Heart left ventricle (tissue), 16 donors: Measurements from ENCODE around the gene TMEM132D. TPM values are rescaled to one million over a fixed set of nuclear protein-coding genes. Genes with fewer than 3 reads are reported as not detected.

Experiments
- ATAC-seq, 4 donors: fragments of 200-7000 bp; cut with Tn5 transposase; one replicate each; pipeline ENCODE4 v1.9.1; 2020 to 2022; ENCODE audit warnings: moderate library complexity in 4 of 4, mild to moderate bottlenecking in 3 of 4, moderate number of reproducible peaks in 1 of 4
- DNase-seq, 5 donors: peaks; one replicate each; pipeline ENCODE4 v3.0.0-alpha.2; 2020
- H3K27ac ChIP-seq, 12 donors: fragments of 200-600 bp; sonication (generic) in 4 of 12; one replicate each; pipeline versions ENCODE4 v1.5.0 to v1.8.0; 2016 to 2022; ENCODE audit warnings: mild to moderate bottlenecking in 2 of 12
- H3K27me3 ChIP-seq, 9 donors: fragments of 200-600 bp; sonication (generic) in 2 of 9; one replicate each; pipeline versions ENCODE4 v1.5.1 to v1.8.0; 2016 to 2022; ENCODE audit warnings: mild to moderate bottlenecking in 3 of 9
- H3K36me3 ChIP-seq, 9 donors: fragments of 200-600 bp; sonication (generic) in 2 of 9; one replicate each; pipeline versions ENCODE4 v1.5.0 to v1.8.0; 2018 to 2022; ENCODE audit warnings: mild to moderate bottlenecking in 2 of 9
- H3K4me1 ChIP-seq, 12 donors: fragments of 200-600 bp; sonication (generic) in 4 of 12; one replicate each; pipeline versions ENCODE4 v1.5.0 to v1.8.0; 2016 to 2022; ENCODE audit warnings: mild to moderate bottlenecking in 3 of 12
- H3K4me3 ChIP-seq, 12 donors: fragments of 200-600 bp; sonication (generic) in 4 of 12; one replicate each; pipeline versions ENCODE4 v1.5.0 to v1.8.0; 2017 to 2022; ENCODE audit warnings: mild to moderate bottlenecking in 9 of 12, moderate library complexity in 4 of 12
- H3K9me3 ChIP-seq, 12 donors: fragments of 200-600 bp; sonication (generic) in 4 of 12; one replicate each; pipeline versions ENCODE4 v1.5.0 to v1.8.0; 2016 to 2022; ENCODE audit warnings: mild to moderate bottlenecking in 1 of 12
- POLR2A ChIP-seq, 2 donors: fragments of 450-650 bp; IDR thresholded peaks; one replicate each; pipeline ENCODE4 v1.6.1; 2017; ENCODE audit warnings: antibody characterized with exemption in 2 of 2, mild to moderate bottlenecking in 2 of 2, moderate library complexity in 2 of 2
- WGBS, 4 donors: extraction: QIAGEN DNeasy Blood & Tissue Kit in 2 of 4; methylation state at CpG; one replicate each; pipeline versions ENCODE4 v1.1.5 to v1.1.7; 2013 to 2018; 5-methylcytosine and 5-hydroxymethylcytosine counted together
- intact Hi-C, 10 donors: fragments of 100-400 bp; cut with DNase I; formaldehyde crosslinking; loops; one replicate each; pipeline versions ENCODE4 v1.11.1 to v1.14.2; 2022
- polyA plus RNA-seq, 2 donors: library from polyadenylated mRNA; stranded (reverse); fragments of 200-250 nt; gene quantifications; one replicate each; pipeline ENCODE4 v1.2.3, GENCODE V29; 2013
- total RNA-seq, 9 donors: library from RNA; depleted of rRNA in 2 of 9; stranded (reverse); fragments of >200 nt in 2 of 9; fragmentation: NEBNext Ultra II Directional in 3 of 9; extraction: Animal tissue kit (Norgen Biotek cat#: 25700) in 3 of 9; gene quantifications; one replicate each; pipeline versions ENCODE4 v1.1.0 to v1.2.4, GENCODE V29; 2016 to 2023
- TF ChIP-seq, protein P1 (sequence below), 12 donors: fragments of 200-600 bp; sonication (generic) in 4 of 12; IDR thresholded peaks; one replicate each; pipeline versions ENCODE4 v1.5.0 to v1.8.0; 2018 to 2022; ENCODE audit warnings: antibody characterized with exemption in 12 of 12, mild to moderate bottlenecking in 5 of 12
- donor health status: ischemic (EF 13 %, LVEDD 7.1; RV severe dilation, severe dysfunction).
- donor health status: healthy with polysubstance abuse.
- donor health status: DM: no; HTN: yes; CAD: no.
- donor health status: DM: no; HTN: no; CAD: no.
- donor health status: ischemic (EF 25% LVEDD 6.9; RV normal size, moderate dysfunction).
- donor health status: ischemic (EF 25% LVEDD 5.7; RV mildly dilated, moderate dysfunction).
- donor health status: healthy.
- donor health status: DM: yes; HTN: yes; CAD: no.
- donor health status: ischemic (EF 35%, LVEDD 5.7; RV mildly dilated, moderate dysfunction).
- donor health status: nonischemic (EF 11% LVEDD 7.7; RV severe dilation, severe dysfunction).
- donor health status: DM: yes; HTN: yes; CAD: no.
- donor health status: PGD.
- donor health status: ischemic (EF 29% LVEDD 5.4; RV normal size, mild dysfunction).
- donor health status: nonischemic (EF 23%, LVEDD 6.1; RV moderate dilation, normal function).

Gene TMEM132D
- total and polyA plus RNA-seq, 11 donors = not detected

DNA sequence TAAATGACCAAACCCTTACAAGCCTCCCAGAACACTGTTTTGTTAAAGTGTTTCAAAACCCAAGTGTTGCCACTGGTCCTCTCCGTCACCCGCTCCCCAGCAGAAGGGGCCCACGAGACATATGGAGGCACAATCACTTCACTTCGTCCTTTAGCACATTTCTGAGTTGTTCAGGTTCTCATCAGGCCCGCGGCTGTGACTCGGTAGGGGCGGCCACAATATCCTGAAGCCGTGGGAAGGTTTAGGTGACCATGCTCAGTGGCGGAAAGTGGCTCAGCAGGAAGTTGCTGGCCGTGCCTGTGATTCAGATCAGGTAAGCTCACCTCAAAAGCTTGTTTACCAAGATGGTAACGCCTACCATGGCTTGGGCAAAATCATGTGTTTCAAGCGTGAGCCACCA lies 823.0 kb downstream of the TMEM132D start:
- intact Hi-C loops = no loop called here
- H3K9me3 ChIP-seq = no peaks in the 10 kb centered on the region
- H3K36me3 ChIP-seq = no peaks in the 10 kb centered on the region
- DNase-seq = no peak
- no peak for TF ChIP-seq POLR2A (IDR thresholded peaks at IDR 0.05)
- H3K4me1 ChIP-seq = no peaks in the 10 kb centered on the region
- no peak overlapping the region for H3K27ac ChIP-seq
- no peak for ATAC-seq
- no peaks in the 10 kb centered on the region for H3K27me3 ChIP-seq
- WGBS, 4 donors = 75 to 79% (median 79%) methylated on average over 13 of the region's 13 CpGs
- no peak overlapping the region for H3K4me3 ChIP-seq

DNA sequence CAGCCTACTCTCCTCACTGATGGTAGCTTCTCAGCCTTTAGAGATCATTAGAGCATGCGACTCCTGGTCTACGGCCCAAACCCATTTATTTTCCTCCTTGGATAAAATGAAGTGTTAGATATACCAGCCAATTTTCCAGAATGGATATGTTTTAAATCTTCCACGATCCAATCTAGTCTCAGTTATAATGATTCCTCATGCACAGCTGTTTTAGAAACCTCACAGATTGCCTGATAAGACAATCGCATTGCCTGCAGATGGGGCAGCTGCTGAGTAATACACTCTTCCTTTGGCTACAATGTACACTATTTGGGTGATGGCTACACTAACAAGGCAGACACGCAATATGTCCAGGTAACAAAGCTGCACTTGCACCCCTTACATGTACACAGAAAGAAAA lies 823.4 kb downstream of the TMEM132D start:
- intact Hi-C loops = no loop called here
- Histone ChIP-seq H3K9me3 (no peaks in the 10 kb centered on the region), H3K4me3 (no peak overlapping the region), H3K4me1 (no peaks in the 10 kb centered on the region), H3K27ac (no peak overlapping the region), H3K36me3 (no peaks in the 10 kb centered on the region), H3K27me3 (no peaks in the 10 kb centered on the region)
- WGBS, 4 donors = 80 to 90% (median 85%) methylated on average over 5 of the region's 5 CpGs
- ATAC-seq = no peak
- TF ChIP-seq, protein P1, sequence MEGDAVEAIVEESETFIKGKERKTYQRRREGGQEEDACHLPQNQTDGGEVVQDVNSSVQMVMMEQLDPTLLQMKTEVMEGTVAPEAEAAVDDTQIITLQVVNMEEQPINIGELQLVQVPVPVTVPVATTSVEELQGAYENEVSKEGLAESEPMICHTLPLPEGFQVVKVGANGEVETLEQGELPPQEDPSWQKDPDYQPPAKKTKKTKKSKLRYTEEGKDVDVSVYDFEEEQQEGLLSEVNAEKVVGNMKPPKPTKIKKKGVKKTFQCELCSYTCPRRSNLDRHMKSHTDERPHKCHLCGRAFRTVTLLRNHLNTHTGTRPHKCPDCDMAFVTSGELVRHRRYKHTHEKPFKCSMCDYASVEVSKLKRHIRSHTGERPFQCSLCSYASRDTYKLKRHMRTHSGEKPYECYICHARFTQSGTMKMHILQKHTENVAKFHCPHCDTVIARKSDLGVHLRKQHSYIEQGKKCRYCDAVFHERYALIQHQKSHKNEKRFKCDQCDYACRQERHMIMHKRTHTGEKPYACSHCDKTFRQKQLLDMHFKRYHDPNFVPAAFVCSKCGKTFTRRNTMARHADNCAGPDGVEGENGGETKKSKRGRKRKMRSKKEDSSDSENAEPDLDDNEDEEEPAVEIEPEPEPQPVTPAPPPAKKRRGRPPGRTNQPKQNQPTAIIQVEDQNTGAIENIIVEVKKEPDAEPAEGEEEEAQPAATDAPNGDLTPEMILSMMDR (IDR thresholded peaks at IDR 0.05) = no peak
- no peak for TF ChIP-seq POLR2A (IDR thresholded peaks at IDR 0.05)
- no peak for DNase-seq

- H3K27ac ChIP-seq = no peak overlapping the region
- no peak overlapping the region for H3K4me3 ChIP-seq
- no peaks in the 10 kb centered on the region for H3K9me3 ChIP-seq
- no peaks in the 10 kb centered on the region for H3K27me3 ChIP-seq
- WGBS, 4 donors = 76 to 81% (median 78%) methylated on average over 5 of the region's 5 CpGs
- DNase-seq (no peak), ATAC-seq (no peak)
- intact Hi-C loops = no loop called here
- no peaks in the 10 kb centered on the region for H3K36me3 ChIP-seq
- TF ChIP-seq, protein P1 (IDR thresholded peaks at IDR 0.05) = no peak
- TF ChIP-seq POLR2A (IDR thresholded peaks at IDR 0.05) = no peak
- H3K4me1 ChIP-seq = no peaks in the 10 kb centered on the region
These were observed 824.1 kb downstream of the TMEM132D start for GRCh38 chr12:129079719-129080118.

DNA sequence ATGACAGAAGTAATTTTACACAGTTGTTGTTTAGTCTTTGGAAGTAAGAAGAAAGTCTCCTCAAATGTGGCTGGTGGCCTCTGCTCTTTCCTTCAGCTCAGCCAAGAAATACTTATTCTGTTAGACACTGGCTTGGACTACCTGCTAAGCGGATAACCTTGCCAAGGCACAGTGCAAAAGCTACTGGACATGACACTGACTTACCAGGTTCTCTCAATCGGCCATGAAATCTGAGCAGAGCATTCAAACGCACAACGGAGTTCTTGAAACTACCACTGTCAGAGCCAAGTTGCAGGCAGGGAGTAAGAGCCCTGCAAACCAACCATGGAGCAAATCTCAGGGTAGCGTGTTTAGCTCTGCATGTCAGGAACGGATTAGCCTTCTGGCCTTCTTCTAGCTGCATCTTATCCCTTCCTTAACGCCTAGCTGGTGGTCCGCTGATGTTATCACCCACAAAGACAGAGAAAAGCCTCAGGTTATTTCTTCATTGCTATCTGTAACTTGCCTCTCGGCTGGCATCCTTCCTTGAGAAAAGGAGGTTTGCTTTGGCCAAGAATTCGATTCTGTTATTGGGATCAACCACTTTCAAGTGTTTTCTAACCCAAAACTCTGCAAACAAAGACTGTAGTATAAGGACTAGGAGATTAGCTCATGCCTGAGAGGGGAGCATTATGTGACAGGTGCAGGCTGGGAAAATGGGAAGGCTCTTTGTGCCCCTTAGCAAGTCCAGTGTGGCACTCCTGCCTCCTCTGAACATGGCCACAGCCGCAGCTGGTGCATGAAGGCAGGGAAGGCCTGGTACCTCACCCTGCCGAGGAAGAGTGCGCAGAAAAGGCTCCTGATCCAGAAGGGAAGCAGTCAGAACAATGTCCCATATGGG lies 827.1 kb downstream of the TMEM132D start:
- Histone ChIP-seq H3K27me3 (peaks cover 0 to 2% (median 0%) of the 10 kb centered on the region in 9 donors), H3K4me3 (no peak overlapping the region), H3K9me3 (no peaks in the 10 kb centered on the region), H3K4me1 (no peaks in the 10 kb centered on the region), H3K27ac (no peak overlapping the region), H3K36me3 (no peaks in the 10 kb centered on the region)
- ATAC-seq (no peak), DNase-seq (no peak)
- WGBS, 4 donors = 42 to 47% (median 44%) methylated on average over 13 of the region's 13 CpGs
- intact Hi-C loops = no loop called here
- TF ChIP-seq, protein P1 (IDR thresholded peaks at IDR 0.05) = no peak
- TF ChIP-seq POLR2A (IDR thresholded peaks at IDR 0.05) = no peak
